HG02798 (cell line): ENCODE data around the gene KRT36.

Experiments used
- ATAC-seq: cut with Tn5 transposase; IDR thresholded peaks from one replicate; pipeline ENCODE4 v1.9.1; 2021; ENCODE audit warnings: mild to moderate bottlenecking; ENCODE audit not compliant: unreplicated experiment, poor library complexity

The KRT36 gene

DNA sequence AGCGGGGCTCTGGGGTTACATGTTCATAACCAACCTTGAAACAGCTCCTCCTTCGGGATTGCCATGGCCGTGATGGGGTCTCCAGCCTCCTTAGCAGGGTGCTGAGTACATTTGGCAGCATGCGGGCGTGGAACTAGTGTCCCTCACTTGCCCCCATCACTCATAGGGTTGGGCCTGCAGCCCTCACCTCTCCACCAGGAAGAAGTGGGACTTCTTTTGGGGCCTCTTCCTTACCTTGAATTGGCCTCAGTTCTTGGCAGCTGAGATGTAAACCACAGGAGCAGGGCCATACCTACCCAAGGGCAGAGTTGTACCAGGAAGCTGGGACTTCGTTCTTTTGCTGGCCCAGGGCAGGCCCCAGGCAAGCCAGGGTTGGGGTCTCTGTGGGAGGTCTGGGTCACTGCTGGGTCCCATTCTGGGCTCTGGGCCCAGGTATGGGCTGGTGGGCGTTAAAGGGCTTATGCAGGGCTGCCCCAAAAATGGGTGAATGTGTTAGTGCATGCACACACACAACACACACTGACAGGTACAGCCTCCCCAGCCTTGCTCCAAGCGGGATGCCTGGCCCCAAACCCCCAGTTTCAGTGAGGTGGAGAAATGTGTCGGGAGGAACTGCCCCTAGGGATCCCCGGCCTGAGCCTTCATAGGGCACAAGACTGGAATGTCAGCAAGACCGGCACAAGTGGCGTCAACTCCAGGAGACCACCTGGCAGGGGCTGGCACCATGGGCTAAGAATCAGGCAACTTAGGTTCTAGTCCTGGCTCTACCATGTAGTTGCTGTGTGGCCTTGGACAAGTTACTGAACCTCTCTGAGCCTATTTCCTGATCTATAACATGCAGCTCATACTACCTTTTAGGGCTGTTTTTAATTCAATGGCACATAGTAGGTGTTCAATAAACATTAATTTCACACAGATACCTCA is 32.9 kb upstream of the KRT36 start:
- no peak for ATAC-seq

DNA sequence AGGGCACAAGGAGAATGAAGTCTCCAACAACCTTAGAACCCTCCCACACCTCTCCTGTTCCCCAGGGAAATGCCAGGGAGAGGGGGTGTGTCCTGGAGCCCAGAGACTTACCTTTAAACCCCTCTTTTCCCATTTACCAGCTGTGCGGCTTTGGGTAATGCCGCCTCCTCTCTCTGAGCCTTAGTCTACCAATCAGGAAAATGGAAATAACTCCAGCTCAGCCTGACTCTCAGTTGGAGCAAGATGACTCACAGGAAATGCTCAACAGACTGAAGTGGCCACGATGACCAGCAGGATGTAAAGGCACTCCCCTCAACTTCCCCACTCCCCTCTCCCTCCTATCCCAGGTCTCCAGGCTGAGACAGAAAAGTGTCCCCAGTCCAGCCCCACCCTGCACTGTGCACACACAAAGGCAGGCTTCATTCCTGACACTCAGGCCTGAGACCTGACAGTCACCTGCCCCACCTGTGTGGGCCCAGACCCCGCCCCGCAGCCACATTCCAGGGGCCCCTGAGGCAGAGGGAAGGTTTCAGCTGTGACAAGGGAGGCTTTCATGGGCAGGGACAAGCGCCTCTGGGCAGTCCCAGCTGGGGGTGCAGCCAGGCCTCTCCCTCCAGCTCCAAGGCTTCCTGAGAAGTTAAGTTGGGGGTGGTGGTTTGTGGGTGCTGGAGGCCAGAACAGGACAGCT is 32.0 kb upstream of the KRT36 start:
- no peak for ATAC-seq

DNA sequence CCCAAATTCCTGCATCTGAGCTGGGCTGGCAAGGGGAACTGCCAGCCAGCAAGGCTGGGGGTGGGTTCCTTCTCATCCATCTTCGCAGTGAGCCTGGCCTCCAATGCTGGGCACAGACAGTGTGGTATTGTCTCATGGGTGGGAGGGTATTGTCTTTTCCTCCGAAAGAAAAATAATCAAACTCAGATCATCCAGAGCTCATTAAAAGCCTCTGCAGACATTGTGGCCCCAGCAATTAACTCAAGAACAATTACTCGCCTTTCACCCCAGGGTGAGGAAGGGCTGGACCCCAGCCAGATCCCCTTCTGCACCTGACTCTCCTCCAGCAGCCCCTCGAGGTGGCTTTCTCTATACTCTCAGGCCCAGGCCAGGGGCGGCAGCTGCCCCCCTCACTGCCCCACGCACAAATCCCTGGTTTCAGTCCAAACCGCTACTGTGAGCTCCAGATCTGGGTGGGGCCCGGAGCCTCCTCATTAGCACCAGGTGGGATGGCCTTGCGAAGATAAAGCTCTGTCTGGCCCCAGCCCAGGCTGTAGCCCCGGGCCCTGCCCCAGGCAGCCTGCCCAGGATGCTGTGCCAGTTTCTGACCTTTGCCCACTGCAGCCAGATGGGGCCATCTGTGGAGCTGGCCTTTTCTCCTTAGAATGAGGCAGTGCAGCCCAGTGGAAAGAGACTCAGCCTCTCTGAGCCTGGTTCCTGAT is 31.3 kb upstream of the KRT36 start:
- ATAC-seq: no peak

DNA sequence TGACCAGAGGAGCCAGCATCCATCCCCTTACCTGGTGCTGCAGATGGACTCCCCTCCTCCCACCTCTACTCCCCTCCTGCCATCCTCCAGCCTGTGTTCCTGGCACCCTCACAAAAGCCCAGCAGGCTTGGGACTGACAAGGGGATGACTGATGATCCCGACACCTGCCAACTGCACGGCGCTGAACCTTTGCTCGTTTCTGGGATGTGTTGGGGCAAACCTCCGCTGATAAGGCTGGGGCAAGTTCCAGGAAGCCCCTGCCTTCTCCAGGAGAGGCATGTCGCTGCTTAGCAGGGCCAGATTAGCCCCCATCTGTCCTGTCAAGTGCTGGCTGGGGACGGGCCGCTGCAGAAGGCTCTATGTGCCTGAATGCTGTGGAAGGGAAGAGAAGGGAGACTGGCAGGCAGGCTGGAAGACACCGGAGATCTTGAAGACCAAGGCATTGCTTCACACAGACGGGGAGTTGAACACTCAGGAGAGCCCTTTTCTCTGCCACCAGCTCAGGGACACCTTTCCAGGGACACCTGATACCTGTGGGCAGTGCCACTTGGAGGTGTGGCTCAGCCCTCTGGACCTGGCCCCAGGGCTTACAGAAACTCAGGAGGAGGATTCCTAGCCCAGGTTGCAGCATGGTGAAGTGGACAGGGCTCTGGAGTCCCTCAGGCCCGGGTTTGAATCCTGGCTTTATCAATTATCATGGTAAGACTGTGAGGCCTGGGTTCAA is 30.0 kb upstream of the KRT36 start:
- ATAC-seq: no peak

DNA sequence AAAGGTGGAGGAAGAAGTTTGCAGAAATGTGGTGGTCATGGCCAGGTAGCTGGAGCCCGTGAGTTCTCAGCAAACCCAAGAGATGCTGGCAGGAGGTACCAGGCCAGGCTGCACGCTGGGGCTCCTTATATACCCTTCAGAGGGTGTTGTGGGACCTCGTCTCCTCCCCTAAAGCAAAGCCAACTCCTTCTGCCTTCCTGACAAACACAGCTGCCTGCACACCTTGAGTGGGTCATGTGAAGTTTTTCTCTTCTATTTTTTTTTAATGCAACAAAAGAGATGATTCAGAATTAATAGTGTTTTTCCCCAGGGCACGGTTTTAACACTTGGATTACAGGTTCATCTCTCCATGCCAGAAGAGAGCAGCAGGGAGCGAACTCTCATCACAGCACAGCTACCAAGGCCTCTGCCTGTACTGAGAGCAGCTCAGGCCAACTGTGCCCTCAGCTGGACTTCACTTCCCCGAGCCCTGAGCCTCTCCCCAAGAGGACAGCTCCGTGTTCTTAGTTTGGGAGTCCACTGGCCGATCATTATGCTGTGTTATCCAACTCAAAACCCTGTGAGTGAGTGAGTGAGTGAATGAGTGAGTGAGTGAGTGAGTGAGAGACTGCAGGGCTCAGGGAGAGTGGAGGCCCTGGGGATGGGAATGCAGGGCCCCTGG is 29.2 kb upstream of the KRT36 start, which contains the start of gene KRT15:
TSS of gene KRT15 (minus strand) at position 102 of the 661 bp plus-strand sequence. CDS start at position 39, 63 bp downstream.
- ATAC-seq: no peak

DNA sequence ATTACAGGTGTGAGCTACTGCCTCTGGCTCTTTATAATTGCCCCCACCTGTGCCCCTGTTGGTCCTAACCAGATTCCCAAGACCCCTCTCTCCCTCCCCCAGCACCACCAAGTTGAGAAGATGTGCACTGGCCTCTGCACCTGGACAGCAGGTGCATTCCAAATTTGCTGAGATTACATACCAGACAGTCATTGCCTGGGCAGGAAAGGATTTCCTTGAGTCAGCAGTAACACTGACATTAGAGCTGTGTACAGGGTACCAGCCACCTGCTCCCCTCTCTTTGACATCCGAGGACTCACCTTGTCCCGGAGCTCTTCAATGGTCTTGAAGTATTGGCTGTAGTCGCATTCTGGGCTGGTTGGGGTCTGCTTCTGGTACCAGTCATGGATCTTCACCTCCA is 28.3 kb upstream of the KRT36 start:
- ATAC-seq: no peak

DNA sequence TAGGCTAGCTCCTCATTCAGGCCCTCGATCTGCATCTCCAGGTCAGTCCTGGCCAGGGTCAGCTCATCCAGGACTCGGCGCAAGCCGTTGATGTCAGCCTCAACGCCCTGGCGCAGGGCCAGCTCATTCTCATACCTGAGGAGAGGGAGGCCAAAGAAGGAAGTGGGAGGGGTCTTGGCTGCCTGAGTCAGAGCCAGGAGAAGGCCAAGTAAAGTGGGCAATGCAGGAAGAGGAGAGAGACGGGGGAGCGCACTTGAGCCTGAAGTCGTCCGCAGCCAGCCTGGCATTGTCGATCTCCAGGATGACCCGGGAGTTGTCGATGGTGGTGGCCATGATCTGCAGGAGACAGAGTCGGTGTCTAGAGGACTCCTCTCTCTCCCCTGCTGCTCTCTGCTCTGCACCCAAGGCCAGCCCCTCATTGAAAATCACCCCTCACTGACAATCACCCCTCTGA is 27.1 kb upstream of the KRT36 start:
- ATAC-seq: no peak

DNA sequence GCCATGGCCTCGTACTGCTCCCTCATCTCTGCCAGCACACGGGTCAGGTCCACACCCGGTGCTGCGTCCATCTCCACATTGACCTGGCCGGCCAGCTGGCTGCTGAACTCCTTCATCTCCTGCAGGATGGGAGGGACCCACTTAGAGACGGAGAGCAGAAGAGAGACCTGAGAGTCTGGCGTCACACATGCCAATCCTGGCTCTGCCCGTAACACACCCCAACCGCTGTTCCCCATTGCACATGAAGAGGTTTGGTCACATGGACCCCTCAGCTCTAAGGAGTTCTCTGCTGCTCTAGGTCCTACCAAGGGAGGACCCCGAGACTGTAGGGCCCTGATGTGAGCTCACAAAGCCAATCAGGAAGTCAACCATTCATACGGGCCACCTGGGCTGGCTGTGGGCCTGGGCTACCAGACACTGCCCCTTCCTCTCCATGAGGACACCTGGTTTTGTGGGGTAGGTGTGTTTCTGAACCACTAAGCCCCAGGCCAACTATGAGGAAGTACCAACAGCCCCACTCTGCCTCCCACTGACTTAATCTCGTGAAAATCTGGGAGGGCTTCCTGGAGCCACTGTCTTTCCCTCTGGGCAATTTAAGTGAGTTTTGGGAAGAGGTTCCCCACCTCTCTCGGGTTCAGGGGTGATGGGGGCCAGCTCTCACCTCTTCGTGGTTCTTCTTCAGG is 26.6 kb upstream of the KRT36 start:
- no peak for ATAC-seq

DNA sequence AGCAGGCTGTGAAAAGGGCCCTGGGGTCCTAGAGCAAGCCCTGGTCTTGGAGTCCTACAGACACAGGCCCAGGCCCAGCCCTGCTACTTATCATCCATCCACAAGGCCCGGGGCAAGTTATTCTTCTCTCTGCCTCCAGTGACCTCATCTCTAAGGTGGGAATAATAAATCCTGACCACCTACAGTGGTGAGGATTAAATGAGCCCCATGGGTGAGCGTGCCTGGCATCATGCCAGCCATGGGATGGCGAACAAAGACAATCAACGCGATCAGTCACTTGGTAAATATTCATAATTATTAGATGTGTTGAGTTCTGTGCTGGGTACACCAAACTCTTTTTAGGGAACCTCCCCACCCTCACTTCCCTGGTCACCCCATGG is 23.4 kb upstream of the KRT36 start:
- ATAC-seq: no peak

DNA sequence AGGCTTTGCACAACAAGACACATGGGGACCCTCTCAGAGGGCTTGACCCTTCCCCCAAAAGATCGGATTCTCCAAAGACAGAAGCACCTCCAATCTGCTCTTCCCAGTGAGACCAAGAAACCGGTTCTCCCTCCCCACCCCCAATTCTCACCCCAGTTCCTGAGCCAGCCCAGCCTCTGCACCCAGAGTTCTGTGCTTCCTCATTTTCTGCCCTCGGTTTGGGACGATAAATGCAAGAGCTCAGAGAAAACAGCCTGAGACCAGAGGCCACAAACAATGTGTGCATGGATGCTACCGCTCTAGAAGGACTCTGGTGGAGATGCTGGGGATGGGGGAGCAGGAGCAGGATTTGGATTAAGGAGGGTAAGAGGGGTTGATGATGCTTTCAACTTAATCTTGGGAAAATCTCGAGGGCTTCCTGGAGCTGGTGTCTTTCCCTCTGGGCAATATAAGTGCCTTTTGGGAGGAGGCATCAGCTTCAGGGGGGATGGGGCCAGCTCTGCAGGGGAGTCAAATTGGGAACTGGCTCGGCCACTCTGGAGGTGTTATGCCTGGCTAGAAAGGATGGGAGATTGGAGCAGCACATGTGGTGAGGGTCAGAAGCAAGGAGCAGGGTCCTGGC is 22.9 kb upstream of the KRT36 start:
- ATAC-seq: no peak

DNA sequence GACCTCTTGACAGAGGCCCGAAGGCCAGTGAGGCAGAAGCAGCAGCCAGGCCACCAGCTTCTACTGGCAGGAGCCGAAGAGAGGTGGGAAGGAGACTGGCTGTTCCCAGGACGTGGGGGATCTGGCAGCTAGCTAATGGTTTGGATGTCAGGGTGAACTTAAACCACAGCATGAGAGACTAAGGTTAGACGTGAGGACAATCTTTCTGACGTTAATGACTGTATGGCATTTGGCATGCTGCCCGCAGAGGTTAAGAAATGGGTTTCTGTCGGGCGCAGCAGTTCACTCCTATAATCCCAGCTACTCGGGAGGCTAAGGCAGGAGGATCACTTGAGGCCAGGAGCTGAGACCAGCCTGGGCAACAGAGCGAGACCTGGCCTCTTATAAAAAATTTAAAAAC is 22.0 kb upstream of the KRT36 start:
- no peak for ATAC-seq

DNA sequence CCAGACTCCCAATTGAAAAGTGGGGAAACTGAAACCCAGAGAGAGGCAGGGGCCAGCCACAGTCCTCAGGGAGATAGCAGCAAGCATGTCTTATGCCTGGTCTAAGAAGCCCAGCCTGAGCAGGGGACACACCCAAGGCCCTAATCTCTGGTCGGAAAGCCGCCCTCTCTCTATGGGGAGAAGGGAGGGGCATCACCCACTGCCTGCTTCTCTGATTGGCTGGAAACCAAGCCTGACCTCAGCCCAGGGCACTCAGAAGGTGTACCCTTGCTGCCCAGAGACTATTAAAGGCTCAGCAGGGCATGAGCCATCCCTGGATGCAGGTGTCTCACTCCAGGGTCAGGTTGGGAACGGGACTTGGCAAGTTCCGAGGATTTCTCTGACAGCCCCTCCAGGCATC is 21.4 kb upstream of the KRT36 start:
- ATAC-seq: no peak

DNA sequence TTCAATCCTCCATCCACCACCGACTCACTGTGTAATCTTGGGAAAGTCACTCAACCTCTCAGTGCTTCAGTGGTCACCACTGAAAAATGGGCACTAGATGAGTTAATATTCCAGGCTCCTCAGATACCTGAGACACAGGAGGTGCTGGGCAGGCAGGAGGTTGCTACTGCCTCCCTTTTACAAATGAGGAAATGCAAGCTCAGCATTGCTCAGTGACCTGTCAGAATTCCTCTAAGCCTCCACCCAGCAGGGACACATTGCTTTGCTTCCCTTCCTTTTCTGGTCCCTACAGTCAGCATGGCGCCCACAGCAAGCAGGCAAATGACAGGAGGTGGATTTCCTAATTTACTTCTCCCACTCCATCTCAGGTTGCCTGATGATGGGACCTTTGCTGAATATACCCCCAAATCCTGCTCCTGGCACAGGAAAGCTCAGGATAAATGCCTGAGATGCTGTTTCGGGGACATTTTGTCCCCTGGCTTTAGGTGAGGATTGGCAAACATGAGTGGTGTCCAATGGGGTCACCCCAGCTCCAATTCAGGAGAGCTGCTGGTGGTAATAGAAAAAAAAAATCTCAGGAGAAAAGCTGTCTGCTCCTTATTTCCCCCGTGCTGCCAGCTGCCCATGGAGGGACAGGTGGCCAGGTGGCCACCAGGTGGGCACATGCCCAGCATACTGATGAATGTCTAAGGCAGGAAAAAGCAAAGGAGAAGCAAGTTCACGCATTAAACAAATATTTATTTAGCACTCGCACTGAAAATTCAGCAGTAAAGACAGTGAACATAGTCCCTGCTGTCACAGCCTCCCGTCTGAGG is 20.7 kb upstream of the KRT36 start:
- no peak for ATAC-seq

DNA sequence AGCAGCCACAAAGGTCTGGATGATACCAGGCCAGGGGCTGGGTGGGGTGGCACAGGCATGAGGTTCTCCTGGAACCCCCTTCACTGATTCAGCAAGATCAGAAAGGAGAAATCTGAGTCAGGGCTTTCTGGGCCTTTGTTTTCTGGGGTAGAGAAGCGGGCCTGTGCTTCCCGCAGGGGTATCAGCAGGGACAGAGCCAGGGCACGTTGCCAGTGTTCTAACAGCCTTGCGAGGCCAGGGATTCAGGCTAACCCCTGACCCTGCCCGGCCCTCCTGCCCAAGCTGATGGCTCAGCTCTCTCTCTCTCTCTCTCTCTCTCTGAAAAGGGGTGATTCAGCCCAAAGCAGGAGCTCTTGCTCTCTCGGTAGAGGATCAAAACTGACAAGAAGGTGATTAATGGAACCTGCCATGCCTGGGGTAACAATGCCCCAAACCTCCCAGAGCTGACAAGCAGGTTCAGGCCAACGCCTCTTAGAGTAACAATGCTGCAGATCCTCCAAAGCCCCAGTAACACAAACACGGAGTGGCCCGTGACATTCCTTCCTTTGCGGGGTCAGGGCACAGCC is 17.7 kb upstream of the KRT36 start:
- no peak for ATAC-seq

DNA sequence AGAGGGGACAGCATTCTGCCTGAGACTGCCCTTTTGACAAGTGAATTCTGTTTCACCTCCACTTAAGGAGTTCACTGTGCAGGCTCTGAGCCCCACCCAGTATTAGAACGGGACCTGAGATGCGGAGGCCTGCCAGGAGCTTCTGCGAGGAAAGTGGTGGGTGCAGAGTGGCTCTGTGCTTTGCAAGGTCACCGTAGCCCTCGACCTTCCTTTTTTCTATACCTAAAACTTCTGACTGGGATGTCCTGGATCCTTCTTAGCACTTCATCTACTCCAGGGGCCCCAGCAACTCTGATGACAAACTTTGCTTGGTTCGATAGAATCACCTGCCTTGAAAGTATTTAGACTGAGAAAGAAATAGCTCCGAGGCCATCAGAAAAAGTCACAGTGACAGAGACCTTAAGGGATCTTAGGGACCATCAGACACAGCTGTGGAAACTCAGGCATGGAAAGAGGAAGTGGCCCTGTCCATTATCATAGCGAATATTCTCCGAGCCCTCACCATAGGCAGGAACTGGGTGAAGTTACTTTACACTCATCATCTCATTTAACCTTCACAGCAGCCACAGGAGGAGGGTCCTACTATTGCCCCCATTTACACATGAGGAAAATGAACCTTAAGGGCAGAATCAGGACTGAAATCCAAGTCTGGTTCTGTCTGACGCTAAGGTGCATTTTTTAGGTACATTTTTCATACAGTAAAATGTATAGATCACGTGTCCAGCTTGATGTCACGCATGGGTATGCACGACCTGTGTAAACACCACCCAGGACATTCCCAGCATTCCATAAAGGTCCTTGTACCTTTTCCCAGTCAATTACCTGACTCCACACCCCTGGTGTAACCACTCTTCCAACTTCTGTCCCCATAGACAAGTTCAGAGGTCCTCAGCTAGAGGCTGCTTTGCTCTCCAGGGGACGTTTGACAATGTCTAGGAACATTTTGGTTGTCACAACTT is 16.4 kb upstream of the KRT36 start:
- ATAC-seq: no peak

DNA sequence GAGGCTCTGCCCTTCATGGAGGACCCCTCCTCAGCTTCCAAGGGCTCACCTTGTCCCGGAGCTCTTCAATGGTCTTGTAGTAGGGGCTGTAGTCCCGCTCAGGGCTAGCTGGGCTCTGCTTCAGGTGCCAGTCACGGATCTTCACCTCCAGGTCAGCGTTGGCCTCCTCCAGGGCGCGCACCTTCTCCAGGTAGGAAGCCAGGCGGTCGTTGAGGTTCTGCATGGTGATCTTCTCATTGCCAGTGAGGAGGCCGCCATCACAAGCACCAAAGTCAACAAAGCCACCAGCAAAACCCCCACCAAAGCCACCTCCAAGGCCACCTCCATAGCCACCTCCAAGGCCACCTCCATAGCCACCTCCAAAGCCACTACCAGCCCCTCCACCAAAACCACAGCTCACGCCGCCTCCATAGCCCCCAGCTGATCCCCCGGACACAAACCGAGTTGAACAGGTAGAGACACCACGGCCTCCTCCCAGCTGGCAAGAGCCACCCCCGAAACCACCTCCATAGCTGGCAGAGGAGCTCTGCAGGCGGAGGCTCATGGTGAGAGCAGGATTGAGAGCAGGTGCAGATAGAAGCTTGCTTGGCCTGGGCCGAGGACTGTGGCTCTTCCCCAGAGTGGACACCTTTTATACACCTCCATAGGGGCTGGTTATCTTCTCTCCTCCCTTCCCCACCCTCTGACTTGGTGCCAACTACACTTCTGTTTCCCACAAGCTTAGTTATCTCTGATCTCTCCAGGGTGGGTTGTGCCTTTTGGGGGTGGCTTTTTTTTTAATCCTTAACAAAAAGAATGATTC is 15.5 kb upstream of the KRT36 start, which contains the start of gene KRT13:
TSS of gene KRT13 (minus strand) at position 606 of the 802 bp plus-strand sequence. CDS start at position 544, 62 bp downstream.
- ATAC-seq: no peak
